ENCODE measurements around the gene MCFD2. TPM values are rescaled to one million over a fixed set of nuclear protein-coding genes. Genes with fewer than 3 reads are reported as not detected.

Gene MCFD2
- total RNA-seq, 1 experiment from 2014 or later, result 90.5 TPM

DNA sequence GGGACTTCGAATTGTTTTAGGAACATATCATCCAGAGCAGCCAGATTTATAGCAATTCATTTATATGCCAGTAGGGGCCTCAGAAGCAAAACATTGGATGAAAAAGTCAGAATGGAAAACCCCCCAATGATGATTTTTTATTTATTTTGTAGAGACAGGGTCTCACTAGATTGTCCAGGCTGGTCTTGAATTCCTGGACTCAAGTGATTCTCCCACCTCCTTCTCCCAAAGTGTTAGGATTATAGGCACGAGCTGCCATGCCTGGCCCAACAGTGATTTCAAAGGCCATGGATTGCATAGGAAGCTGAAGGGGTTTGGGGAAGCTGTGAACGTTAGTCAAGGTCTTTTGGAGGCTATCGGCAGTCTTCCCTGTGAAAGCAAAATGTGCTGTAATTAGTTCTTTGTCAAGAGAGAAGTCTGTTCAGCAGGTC is 21.9 kb upstream of the MCFD2 start:
- intact Hi-C loops (cut with micrococcal nuclease; ENCODE audit: unreplicated experiment), result no loop called here
- CTCF ChIA-PET, result no interaction called here
- BruUV-seq (replicated peaks), result no TSS peak
- no peaks in the 10 kb centered on the region for H3K27me3 ChIP-seq (replicated peaks; ENCODE audit: insufficient read depth, low read depth, low read length, poor library complexity)
- no peak overlapping the region for H3K27ac ChIP-seq (ENCODE audit: low read depth, low read length, poor library complexity, severe bottlenecking)
- no peak overlapping the region for H3K4me3 ChIP-seq (ENCODE audit: low read depth, low read length, poor library complexity, severe bottlenecking)
- H3K4me1 ChIP-seq (ENCODE audit: insufficient read depth, low read length, poor library complexity, severe bottlenecking), result peaks cover 4% of the 10 kb centered on the region
- POLR2A ChIA-PET (ENCODE audit: low non-redundant PET), result no interaction called here
- TF ChIP-seq EZH2 (IDR thresholded peaks at IDR 0.05; ENCODE audit: borderline replicate concordance, low read depth, low read length, poor library complexity, severe bottlenecking), result no peak
- TF ChIP-seq, protein P1, sequence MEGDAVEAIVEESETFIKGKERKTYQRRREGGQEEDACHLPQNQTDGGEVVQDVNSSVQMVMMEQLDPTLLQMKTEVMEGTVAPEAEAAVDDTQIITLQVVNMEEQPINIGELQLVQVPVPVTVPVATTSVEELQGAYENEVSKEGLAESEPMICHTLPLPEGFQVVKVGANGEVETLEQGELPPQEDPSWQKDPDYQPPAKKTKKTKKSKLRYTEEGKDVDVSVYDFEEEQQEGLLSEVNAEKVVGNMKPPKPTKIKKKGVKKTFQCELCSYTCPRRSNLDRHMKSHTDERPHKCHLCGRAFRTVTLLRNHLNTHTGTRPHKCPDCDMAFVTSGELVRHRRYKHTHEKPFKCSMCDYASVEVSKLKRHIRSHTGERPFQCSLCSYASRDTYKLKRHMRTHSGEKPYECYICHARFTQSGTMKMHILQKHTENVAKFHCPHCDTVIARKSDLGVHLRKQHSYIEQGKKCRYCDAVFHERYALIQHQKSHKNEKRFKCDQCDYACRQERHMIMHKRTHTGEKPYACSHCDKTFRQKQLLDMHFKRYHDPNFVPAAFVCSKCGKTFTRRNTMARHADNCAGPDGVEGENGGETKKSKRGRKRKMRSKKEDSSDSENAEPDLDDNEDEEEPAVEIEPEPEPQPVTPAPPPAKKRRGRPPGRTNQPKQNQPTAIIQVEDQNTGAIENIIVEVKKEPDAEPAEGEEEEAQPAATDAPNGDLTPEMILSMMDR (conservative IDR thresholded peaks at IDR 0.05; ENCODE audit: low read depth, low read length), result peak; percentile 48
- no peaks in the 10 kb centered on the region for H3K9me3 ChIP-seq (ENCODE audit: low read depth, low read length, poor library complexity, severe bottlenecking)
- H3K36me3 ChIP-seq (ENCODE audit: insufficient read depth, low read length, poor library complexity, severe bottlenecking), result no peaks in the 10 kb centered on the region
- peak; percentile 20 for DNase-seq (ENCODE audit: low spot score)

DNA sequence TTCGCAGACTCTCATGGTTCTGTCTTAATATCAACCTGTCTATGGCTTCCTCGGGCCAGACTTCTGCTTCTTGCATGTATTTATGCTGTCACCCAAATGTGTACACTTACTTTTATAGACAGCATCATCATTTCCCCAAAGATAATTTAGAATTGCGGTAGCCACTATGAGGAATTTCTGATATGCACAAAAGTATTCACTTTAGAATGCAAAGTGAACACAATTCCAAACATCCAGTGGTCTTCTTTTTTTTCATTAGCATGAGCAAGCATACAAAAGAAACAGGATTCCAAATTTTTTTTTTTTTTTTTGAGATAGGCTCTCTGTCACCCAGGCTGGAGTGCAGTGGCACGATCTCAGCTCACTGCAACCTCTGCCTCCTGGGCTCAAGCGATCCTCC is 21.0 kb upstream of the MCFD2 start:
- no peak for TF ChIP-seq EZH2 (IDR thresholded peaks at IDR 0.05; ENCODE audit: borderline replicate concordance, low read depth, low read length, poor library complexity, severe bottlenecking)
- TF ChIP-seq, protein P1 (conservative IDR thresholded peaks at IDR 0.05; ENCODE audit: low read depth, low read length), result no peak
- DNase-seq (ENCODE audit: low spot score), result no peak
- no peaks in the 10 kb centered on the region for H3K27me3 ChIP-seq (replicated peaks; ENCODE audit: insufficient read depth, low read depth, low read length, poor library complexity)
- no TSS peak for BruUV-seq (replicated peaks)
- no peaks in the 10 kb centered on the region for H3K36me3 ChIP-seq (ENCODE audit: insufficient read depth, low read length, poor library complexity, severe bottlenecking)
- no peak overlapping the region for H3K4me3 ChIP-seq (ENCODE audit: low read depth, low read length, poor library complexity, severe bottlenecking)
- H3K9me3 ChIP-seq (ENCODE audit: low read depth, low read length, poor library complexity, severe bottlenecking), result no peaks in the 10 kb centered on the region
- H3K27ac ChIP-seq (ENCODE audit: low read depth, low read length, poor library complexity, severe bottlenecking), result no peak overlapping the region
- intact Hi-C loops (cut with micrococcal nuclease; ENCODE audit: unreplicated experiment), result no loop called here
- ChIA-PET POLR2A (ENCODE audit: low non-redundant PET) (no interaction called here), CTCF (no interaction called here)
- H3K4me1 ChIP-seq (ENCODE audit: insufficient read depth, low read length, poor library complexity, severe bottlenecking), result peaks cover 4% of the 10 kb centered on the region

DNA sequence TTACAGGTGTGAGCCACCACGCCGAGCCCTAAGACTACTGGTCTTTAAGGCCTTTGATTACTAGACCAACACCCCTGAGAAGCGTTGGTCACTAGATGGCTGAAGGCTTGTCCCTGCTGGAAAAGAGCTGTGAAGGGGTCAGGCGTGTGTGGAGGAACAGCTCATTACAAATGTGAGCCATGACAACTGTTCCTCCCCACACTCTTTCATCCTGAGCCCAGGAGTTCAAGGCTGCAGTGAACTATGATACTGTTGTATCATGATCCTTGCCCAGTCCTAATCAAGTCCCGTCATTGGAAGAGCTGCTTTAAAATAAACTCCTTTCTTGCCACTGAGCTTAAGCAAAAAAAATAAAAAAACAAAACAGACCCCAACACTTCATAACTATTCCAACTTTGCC is 19.5 kb upstream of the MCFD2 start:
- Histone ChIP-seq H3K9me3 (ENCODE audit: low read depth, low read length, poor library complexity, severe bottlenecking) (no peaks in the 10 kb centered on the region), H3K27ac (ENCODE audit: low read depth, low read length, poor library complexity, severe bottlenecking) (no peak overlapping the region), H3K4me1 (ENCODE audit: insufficient read depth, low read length, poor library complexity, severe bottlenecking) (no peaks in the 10 kb centered on the region), H3K27me3 (replicated peaks; ENCODE audit: insufficient read depth, low read depth, low read length, poor library complexity) (no peaks in the 10 kb centered on the region), H3K4me3 (ENCODE audit: low read depth, low read length, poor library complexity, severe bottlenecking) (no peak overlapping the region), H3K36me3 (ENCODE audit: insufficient read depth, low read length, poor library complexity, severe bottlenecking) (no peaks in the 10 kb centered on the region)
- POLR2A ChIA-PET (ENCODE audit: low non-redundant PET), result interaction anchor here (0.6 kb wide), 1 partner anchor 615 kb away, joined by 10 read pairs; no protein-coding TSS in a partner anchor
- TF ChIP-seq, protein P1 (conservative IDR thresholded peaks at IDR 0.05; ENCODE audit: low read depth, low read length), result no peak
- TF ChIP-seq EZH2 (IDR thresholded peaks at IDR 0.05; ENCODE audit: borderline replicate concordance, low read depth, low read length, poor library complexity, severe bottlenecking), result no peak
- CTCF ChIA-PET, result no interaction called here
- DNase-seq (ENCODE audit: low spot score), result no peak
- BruUV-seq (replicated peaks), result no TSS peak
- intact Hi-C loops (cut with micrococcal nuclease; ENCODE audit: unreplicated experiment), result no loop called here

Data from A673 (cell line).